CD4-positive, CD25-positive, alpha-beta regulatory T cell (primary cell): ENCODE measurements around the gene ASRGL1. TPM values are rescaled to one million over a fixed set of nuclear protein-coding genes. Genes with fewer than 3 reads are reported as not detected.

Source experiments
- ATAC-seq, 2 donors: fragments of 150-1000 bp; cut with Tn5 transposase; one replicate each; pipeline ENCODE4 v1.10.0; 2021; ENCODE audit warnings: low read depth in 2 of 2, moderate number of reproducible peaks in 2 of 2, moderate library complexity in 1 of 2
- DNase-seq, 3 donors: peaks; one replicate each; pipeline versions ENCODE4 v3.0.0 to v3.0.0-alpha.2; 2012 to 2022; ENCODE audit warnings: mixed read lengths in 1 of 3
- H3K27ac ChIP-seq: one replicate; pipeline ENCODE4 v1.7.0; 2013; ENCODE audit warnings: mild to moderate bottlenecking, low read length; ENCODE audit not compliant: insufficient read depth, poor library complexity, severe bottlenecking
- H3K27me3 ChIP-seq: one replicate; pipeline ENCODE4 v1.7.0; 2013; ENCODE audit warnings: low read length; ENCODE audit not compliant: control insufficient read depth, insufficient read depth
- H3K36me3 ChIP-seq: one replicate; pipeline ENCODE4 v1.7.0; 2013; ENCODE audit warnings: mild to moderate bottlenecking, low read length, moderate library complexity; ENCODE audit not compliant: control insufficient read depth, insufficient read depth
- H3K4me1 ChIP-seq: 2 replicates; pipeline ENCODE4 v1.7.0; 2013; ENCODE audit warnings: mild to moderate bottlenecking, low read length; ENCODE audit not compliant: insufficient read depth, control insufficient read depth, poor library complexity, severe bottlenecking
- H3K4me3 ChIP-seq: one replicate; pipeline ENCODE4 v1.7.0; 2013; ENCODE audit warnings: low read depth, mild to moderate bottlenecking, low read length, moderate library complexity
- H3K9me3 ChIP-seq, 2 experiments: 1 replicate in 1 of 2; 2 replicates in 1 of 2; pipeline ENCODE4 v1.7.0; 2013; ENCODE audit warnings: low read length in 2 of 2, mild to moderate bottlenecking in 1 of 2, moderate library complexity in 1 of 2; ENCODE audit not compliant: control insufficient read depth in 2 of 2
- H3K27ac Mint-ChIP-seq, 3 donors: one replicate each; pipeline ENCODE4 v1.8.0; 2020 to 2022; ENCODE audit warnings: mild to moderate bottlenecking in 3 of 3, mixed read lengths in 3 of 3, moderate library complexity in 2 of 3
- H3K27me3 Mint-ChIP-seq: one replicate; pipeline ENCODE4 v1.8.0; 2022; ENCODE audit warnings: mild to moderate bottlenecking, mixed read lengths
- H3K36me3 Mint-ChIP-seq: one replicate; pipeline ENCODE4 v1.8.0; 2020; ENCODE audit warnings: mixed read lengths
- H3K4me1 Mint-ChIP-seq, 4 donors: one replicate each; pipeline ENCODE4 v1.8.0; 2020 to 2022; ENCODE audit warnings: mixed read lengths in 4 of 4, mild to moderate bottlenecking in 1 of 4
- H3K4me3 Mint-ChIP-seq, 4 donors: one replicate each; pipeline ENCODE4 v1.8.0; 2020 to 2022; ENCODE audit warnings: mild to moderate bottlenecking in 4 of 4, mixed read lengths in 4 of 4, moderate library complexity in 3 of 4
- H3K9me3 Mint-ChIP-seq, 7 donors: one replicate each; pipeline ENCODE4 v1.8.0; 2020 to 2022; ENCODE audit warnings: mixed read lengths in 7 of 7, mild to moderate bottlenecking in 3 of 7, moderate library complexity in 2 of 7
- polyA plus RNA-seq, 4 donors: library from polyadenylated mRNA; unstranded; fragments of 300-500 nt; fragmentation: Illumina TruSeq; gene quantifications; one replicate each; pipeline ENCODE4 v1.2.3, GENCODE V29; 2021
- total RNA-seq: library from RNA; stranded (reverse); gene quantifications from one replicate; pipeline ENCODE4 v1.2.3, GENCODE V29; 2022

Gene ASRGL1
- total and polyA plus RNA-seq, 5 donors from 2014 or later = 0.57 to 3.6 (median 2.4) TPM; not detected in 1

DNA sequence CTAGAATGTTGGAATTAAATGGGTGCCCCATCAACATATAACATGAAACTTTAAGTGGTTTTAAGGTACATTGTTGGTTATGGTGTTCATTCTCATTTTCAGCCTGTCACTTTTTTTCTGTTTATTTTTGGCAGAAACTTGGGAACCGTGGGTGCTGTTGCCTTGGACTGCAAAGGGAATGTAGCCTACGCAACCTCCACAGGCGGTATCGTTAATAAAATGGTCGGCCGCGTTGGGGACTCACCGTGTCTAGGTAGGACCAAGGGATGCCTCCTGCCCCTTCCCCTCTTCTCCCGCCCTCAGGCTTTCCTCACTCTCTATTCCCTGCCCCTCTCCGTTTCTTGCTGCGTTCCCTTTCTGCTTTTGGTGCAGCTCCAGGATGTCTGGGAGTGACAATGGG lies 51.8 kb downstream of the ASRGL1 start:
- Histone ChIP-seq H3K27ac (no peak overlapping the region), H3K9me3 (no peaks in the 10 kb centered on the region), H3K27me3 (peaks cover 6% of the 10 kb centered on the region), H3K36me3 (no peaks in the 10 kb centered on the region), H3K4me3 (no peak overlapping the region), H3K4me1 (peaks cover 11% of the 10 kb centered on the region)
- ATAC-seq (no peak), DNase-seq (no peak)
- Mint-ChIP-seq H3K4me1 (peaks cover 0 to 18% (median 9%) of the 10 kb centered on the region in 4 donors), H3K36me3 (no peaks in the 10 kb centered on the region), H3K4me3 (no peak overlapping the region), H3K27ac (no peak overlapping the region), H3K9me3 (no peaks in the 10 kb centered on the region), H3K27me3 (peaks cover 22% of the 10 kb centered on the region)

DNA sequence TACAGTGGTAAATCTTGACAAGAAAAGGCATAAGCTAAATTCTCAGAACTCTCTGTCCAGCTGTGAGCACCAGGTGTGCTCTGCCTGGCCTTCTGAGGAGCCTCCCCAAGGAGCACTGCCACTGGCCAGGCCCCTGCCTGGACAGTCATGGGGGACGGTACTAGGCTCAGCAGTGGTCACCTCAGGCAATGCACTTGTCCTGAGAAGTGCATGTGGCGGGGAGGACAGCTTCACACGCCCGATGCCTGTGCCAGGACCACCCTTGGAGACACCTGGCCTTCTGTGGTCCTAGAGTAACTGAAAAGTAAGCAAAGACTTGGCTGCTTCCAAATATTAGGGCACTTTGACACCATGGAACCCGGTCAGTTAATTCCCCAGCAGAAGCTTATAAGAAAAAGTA lies 53.0 kb downstream of the ASRGL1 start:
- Mint-ChIP-seq H3K27me3 (peaks cover 28% of the 10 kb centered on the region), H3K4me1 (peaks cover 5 to 21% (median 15%) of the 10 kb centered on the region in 4 donors), H3K9me3 (no peaks in the 10 kb centered on the region), H3K27ac (no peak overlapping the region), H3K4me3 (no peak overlapping the region), H3K36me3 (no peaks in the 10 kb centered on the region)
- Histone ChIP-seq H3K4me1 (peaks cover 11% of the 10 kb centered on the region), H3K4me3 (no peak overlapping the region), H3K27ac (no peak overlapping the region), H3K36me3 (no peaks in the 10 kb centered on the region), H3K27me3 (peaks cover 6% of the 10 kb centered on the region), H3K9me3 (no peaks in the 10 kb centered on the region)
- DNase-seq (no peak), ATAC-seq (no peak)

DNA sequence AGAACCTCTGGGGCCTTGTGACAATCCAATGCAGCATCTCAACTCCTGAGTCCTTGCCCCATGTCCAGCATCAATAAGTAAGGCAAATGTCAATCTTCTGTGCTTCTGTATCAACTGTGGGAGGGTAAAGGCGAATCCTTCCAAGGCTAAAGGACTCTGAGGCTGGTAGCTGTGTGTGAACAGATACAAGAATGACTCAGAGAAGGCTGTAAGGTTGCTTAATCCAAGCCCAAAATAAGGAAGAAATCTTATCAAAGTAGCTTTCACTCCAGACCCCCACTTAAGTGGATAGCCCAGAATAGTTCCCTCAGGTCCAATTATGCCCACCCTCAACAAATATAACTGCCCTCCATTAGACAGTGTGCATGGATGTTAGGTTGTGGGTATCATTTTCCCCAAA lies 53.5 kb downstream of the ASRGL1 start:
- Mint-ChIP-seq H3K27me3 (peaks cover 28% of the 10 kb centered on the region), H3K9me3 (no peaks in the 10 kb centered on the region), H3K4me1 (peaks cover 5 to 20% (median 15%) of the 10 kb centered on the region in 4 donors), H3K36me3 (no peaks in the 10 kb centered on the region), H3K27ac (no peak overlapping the region), H3K4me3 (no peak overlapping the region)
- no peak overlapping the region for H3K27ac ChIP-seq
- H3K27me3 ChIP-seq = peaks cover 6% of the 10 kb centered on the region
- H3K4me3 ChIP-seq = no peak overlapping the region
- ATAC-seq (no peak), DNase-seq (no peak)
- no peaks in the 10 kb centered on the region for H3K9me3 ChIP-seq
- H3K36me3 ChIP-seq = no peaks in the 10 kb centered on the region
- H3K4me1 ChIP-seq = peaks cover 11% of the 10 kb centered on the region

DNA sequence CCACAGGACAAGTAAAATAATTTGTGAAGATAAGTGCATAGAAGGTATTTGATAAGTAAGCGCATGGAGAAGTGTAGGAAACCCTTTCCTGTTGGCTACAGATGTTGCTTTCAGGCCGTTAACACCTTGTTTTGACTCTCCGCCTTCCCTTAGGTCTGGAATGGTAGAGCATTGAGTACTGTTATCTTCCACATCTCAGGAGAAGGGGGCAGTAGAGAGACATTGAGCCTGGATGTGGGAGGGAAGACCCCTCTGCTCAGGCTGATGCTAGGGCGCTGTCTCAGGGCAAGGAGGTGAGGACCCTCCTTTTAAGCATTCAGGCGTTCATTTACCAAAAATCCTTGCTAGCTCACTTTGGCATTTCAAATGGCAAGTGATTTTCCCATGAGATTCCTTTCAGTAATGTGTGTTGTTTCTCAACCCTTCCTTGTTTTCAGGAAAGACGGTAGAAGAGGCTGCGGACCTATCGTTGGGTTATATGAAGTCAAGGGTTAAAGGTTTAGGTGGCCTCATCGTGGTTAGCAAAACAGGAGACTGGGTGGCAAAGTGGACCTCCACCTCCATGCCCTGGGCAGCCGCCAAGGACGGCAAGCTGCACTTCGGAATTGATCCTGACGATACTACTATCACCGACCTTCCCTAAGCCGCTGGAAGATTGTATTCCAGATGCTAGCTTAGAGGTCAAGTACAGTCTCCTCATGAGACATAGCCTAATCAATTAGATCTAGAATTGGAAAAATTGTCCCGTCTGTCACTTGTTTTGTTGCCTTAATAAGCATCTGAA lies 54.6 kb downstream of the ASRGL1 start:
- Histone ChIP-seq H3K27ac (no peak overlapping the region), H3K4me1 (peaks cover under 1% of the 10 kb centered on the region), H3K36me3 (no peaks in the 10 kb centered on the region), H3K9me3 (no peaks in the 10 kb centered on the region), H3K4me3 (no peak overlapping the region), H3K27me3 (peaks cover 6% of the 10 kb centered on the region)
- Mint-ChIP-seq H3K4me3 (no peak overlapping the region), H3K9me3 (no peaks in the 10 kb centered on the region), H3K27me3 (peaks cover 28% of the 10 kb centered on the region), H3K27ac (no peak overlapping the region), H3K36me3 (no peaks in the 10 kb centered on the region), H3K4me1 (peaks cover 5 to 15% (median 9%) of the 10 kb centered on the region in 4 donors)
- ATAC-seq (no peak), DNase-seq (no peak)

DNA sequence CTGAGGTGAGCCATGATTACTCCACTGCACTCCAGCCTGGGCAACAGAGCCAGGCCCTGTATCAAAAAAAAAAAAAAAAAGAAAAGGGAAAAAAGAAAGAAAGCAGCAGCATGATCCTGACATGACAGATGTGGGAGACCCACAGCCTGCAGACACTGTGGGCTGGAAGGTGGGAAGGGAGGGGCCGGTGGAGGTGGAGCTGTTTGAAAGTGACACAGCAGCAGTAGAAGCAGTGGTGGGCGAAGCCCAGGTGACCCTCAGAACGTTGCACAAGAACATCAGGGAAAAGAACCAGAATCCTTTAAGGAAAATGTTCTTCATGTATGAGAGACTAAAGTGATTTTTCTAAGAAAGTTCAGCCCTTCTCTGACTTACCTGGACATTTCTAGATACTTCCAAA lies 55.3 kb downstream of the ASRGL1 start:
- Histone ChIP-seq H3K4me3 (no peak overlapping the region), H3K4me1 (no peaks in the 10 kb centered on the region), H3K27ac (no peak overlapping the region), H3K36me3 (no peaks in the 10 kb centered on the region), H3K9me3 (no peaks in the 10 kb centered on the region), H3K27me3 (peaks cover 3% of the 10 kb centered on the region)
- Mint-ChIP-seq H3K36me3 (no peaks in the 10 kb centered on the region), H3K27ac (peak overlapping the region in 2 of 3 donors; percentile 33 to 64), H3K27me3 (peaks cover 28% of the 10 kb centered on the region), H3K4me3 (no peak overlapping the region), H3K4me1 (peaks cover 5 to 13% (median 9%) of the 10 kb centered on the region in 4 donors), H3K9me3 (no peaks in the 10 kb centered on the region)
- ATAC-seq = no peak
- DNase-seq = no peak

DNA sequence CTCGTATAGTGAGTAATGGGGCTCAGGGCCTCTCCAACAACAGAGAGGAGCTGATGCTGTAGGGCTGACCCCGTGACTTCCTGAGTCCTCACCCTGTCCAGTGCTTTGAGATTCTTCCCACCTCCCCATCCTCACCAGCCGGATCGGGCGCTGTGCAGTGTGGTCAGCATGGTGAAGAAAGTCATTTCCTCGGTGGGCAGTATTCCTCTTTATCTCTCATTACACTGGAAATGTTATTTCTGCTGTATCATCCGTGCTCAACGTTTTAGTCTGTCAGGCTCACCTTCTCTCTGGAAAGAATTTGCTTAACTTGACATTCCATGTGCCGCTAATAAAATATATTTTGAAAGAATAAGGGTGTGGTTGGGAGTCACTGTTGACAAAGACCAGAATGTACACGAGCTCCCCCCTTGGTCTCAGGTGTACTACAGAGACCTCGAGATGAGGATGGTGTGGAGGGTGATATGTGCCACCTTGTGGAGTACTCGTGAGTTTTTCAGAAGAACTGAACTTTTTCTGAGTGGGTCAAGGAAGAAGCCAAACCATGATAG lies 55.9 kb downstream of the ASRGL1 start:
- no peak overlapping the region for H3K4me3 ChIP-seq
- ATAC-seq (peak; percentile 75 to 87), DNase-seq (peak in 2 of 3 donors; percentile 38 to 62)
- peaks cover 24% of the 10 kb centered on the region for H3K27me3 Mint-ChIP-seq
- H3K4me1 ChIP-seq = no peaks in the 10 kb centered on the region
- no peaks in the 10 kb centered on the region for H3K36me3 Mint-ChIP-seq
- peaks cover 5 to 12% (median 9%) of the 10 kb centered on the region in 4 donors for H3K4me1 Mint-ChIP-seq
- peak overlapping the region in 2 of 3 donors; percentile 33 to 71 for H3K27ac Mint-ChIP-seq
- no peaks in the 10 kb centered on the region for H3K9me3 ChIP-seq
- H3K36me3 ChIP-seq = no peaks in the 10 kb centered on the region
- H3K27ac ChIP-seq = no peak overlapping the region
- H3K27me3 ChIP-seq = peaks cover 2% of the 10 kb centered on the region
- no peak overlapping the region for H3K4me3 Mint-ChIP-seq
- H3K9me3 Mint-ChIP-seq = no peaks in the 10 kb centered on the region

DNA sequence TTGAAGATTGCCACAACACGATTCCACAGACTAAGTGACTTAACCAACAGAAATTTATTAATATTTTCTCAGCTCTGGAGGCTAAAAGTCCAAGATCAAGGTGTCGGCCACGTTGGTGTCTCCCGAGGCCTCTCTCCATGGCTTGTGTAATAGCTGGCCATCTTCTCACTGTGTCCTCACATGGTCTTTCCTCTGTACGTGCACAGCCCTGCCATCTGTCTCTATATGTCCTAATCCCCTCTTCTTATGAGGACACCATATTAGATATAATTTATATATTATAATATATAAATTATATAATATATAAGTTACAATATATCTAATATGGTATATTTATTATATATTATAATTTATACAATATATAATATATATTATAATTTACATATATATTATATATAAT lies 56.5 kb downstream of the ASRGL1 start:
- H3K4me1 Mint-ChIP-seq = peaks cover 5 to 17% (median 9%) of the 10 kb centered on the region in 4 donors
- H3K27me3 Mint-ChIP-seq = peaks cover 23% of the 10 kb centered on the region
- Histone ChIP-seq H3K9me3 (no peaks in the 10 kb centered on the region), H3K36me3 (no peaks in the 10 kb centered on the region), H3K27me3 (peaks cover 2% of the 10 kb centered on the region), H3K4me3 (no peak overlapping the region), H3K27ac (no peak overlapping the region), H3K4me1 (no peaks in the 10 kb centered on the region)
- H3K36me3 Mint-ChIP-seq = no peaks in the 10 kb centered on the region
- ATAC-seq (no peak), DNase-seq (no peak)
- H3K9me3 Mint-ChIP-seq = no peaks in the 10 kb centered on the region
- no peak overlapping the region for H3K27ac Mint-ChIP-seq
- H3K4me3 Mint-ChIP-seq = no peak overlapping the region
